HepG2 (cell line): ENCODE measurements around the gene POLG2. TPM values are rescaled to one million over a fixed set of nuclear protein-coding genes. Genes with fewer than 3 reads are reported as not detected.
A peak's percentile ranks its signal among the peaks of the same experiment; 100 is the strongest.

Source experiments
- CAMTA2 ChIP-seq: sonication (generic); formaldehyde crosslinking; IDR thresholded peaks from 2 replicates; pipeline ENCODE4 v1.4.0; 2020; ENCODE audit warnings: mild to moderate bottlenecking, missing genetic modification reagents, borderline replicate concordance
- CREM ChIP-seq, 2 experiments: sonication (generic) in 1 of 2; formaldehyde crosslinking in 1 of 2; IDR thresholded peaks; 2 replicates each; pipeline versions ENCODE4 v1.4.0 to v1.6.1; 2016 to 2020; ENCODE audit warnings: antibody characterized with exemption in 1 of 2, mild to moderate bottlenecking in 1 of 2, missing genetic modification reagents in 1 of 2
- FLYWCH1 ChIP-seq: sonication (generic); formaldehyde crosslinking; IDR thresholded peaks from 2 replicates; pipeline ENCODE4 v1.8.1; 2023; ENCODE audit warnings: mild to moderate bottlenecking, missing genetic modification reagents
- HDAC1 ChIP-seq: sonication (generic); formaldehyde crosslinking; IDR thresholded peaks from 2 replicates; pipeline ENCODE4 v1.5.1; 2020; ENCODE audit warnings: mild to moderate bottlenecking, missing genetic modification reagents
- KAT2B ChIP-seq: fragments of 150-350 bp; IDR thresholded peaks from 2 replicates; pipeline ENCODE4 v1.6.1; 2014; ENCODE audit warnings: low read depth, low read length, borderline replicate concordance
- MXI1 ChIP-seq: IDR thresholded peaks from 3 replicates; pipeline ENCODE4 v1.6.1; 2012; ENCODE audit warnings: low read depth, low read length, inconsistent platforms, borderline replicate concordance
- NFATC3 ChIP-seq: sonication (generic); formaldehyde crosslinking; IDR thresholded peaks from 2 replicates; pipeline ENCODE4 v1.5.1; 2020; ENCODE audit warnings: mild to moderate bottlenecking, missing genetic modification reagents
- NRL ChIP-seq: sonication (generic); formaldehyde crosslinking; IDR thresholded peaks from 2 replicates; pipeline ENCODE4 v1.5.0; 2020; ENCODE audit warnings: missing genetic modification reagents, mild to moderate bottlenecking, moderate library complexity, borderline replicate concordance
- SP4 ChIP-seq: sonication (generic); formaldehyde crosslinking; IDR thresholded peaks from 2 replicates; pipeline ENCODE4 v1.8.1; 2023; ENCODE audit warnings: mild to moderate bottlenecking, missing genetic modification reagents
- STAT6 ChIP-seq: sonication (generic); formaldehyde crosslinking; IDR thresholded peaks from 2 replicates; pipeline ENCODE4 v1.4.0; 2020; ENCODE audit warnings: missing genetic modification reagents, mild to moderate bottlenecking, borderline replicate concordance
- ZBTB3 ChIP-seq: sonication (generic); formaldehyde crosslinking; IDR thresholded peaks from 2 replicates; pipeline ENCODE4 v1.4.0; 2020; ENCODE audit warnings: low read depth, mild to moderate bottlenecking, moderate library complexity, missing genetic modification reagents, borderline replicate concordance
- ZNF138 ChIP-seq: sonication (generic); formaldehyde crosslinking; IDR thresholded peaks from 2 replicates; pipeline ENCODE4 v1.5.0; 2020; ENCODE audit warnings: mild to moderate bottlenecking, low read depth, missing genetic modification reagents
- ZNF354B ChIP-seq: sonication (generic); formaldehyde crosslinking; IDR thresholded peaks from 2 replicates; pipeline ENCODE4 v1.8.0; 2022; ENCODE audit warnings: mild to moderate bottlenecking, missing genetic modification reagents
- ZNF407 ChIP-seq: sonication (generic); formaldehyde crosslinking; IDR thresholded peaks from one replicate; pipeline ENCODE4 v1.5.1; 2020; ENCODE audit warnings: mild to moderate bottlenecking, missing genetic modification reagents; ENCODE audit errors: not compliant biosample characterization
- ZNF619 ChIP-seq: sonication (generic); formaldehyde crosslinking; IDR thresholded peaks from 2 replicates; pipeline ENCODE4 v1.4.0; 2020; ENCODE audit warnings: mild to moderate bottlenecking, missing genetic modification reagents
- polyA plus RNA-seq, 8 experiments: library from polyadenylated mRNA; depleted of rRNA in 3 of 8; stranded (reverse) in 7 of 8; unstranded in 1 of 8; fragments of >200 nt; fragmentation: Illumina TruSeq in 4 of 8; extraction: Trizol in 4 of 8; gene quantifications; 2 replicates each; pipeline versions ENCODE4 v1.2.1 to v1.2.3, GENCODE V29; 2011 to 2016; ENCODE audit warnings: low read depth in 4 of 8, missing spikeins in 1 of 8, mixed read lengths in 1 of 8; ENCODE audit not compliant: insufficient read depth in 1 of 8
- total RNA-seq, 5 experiments: library from RNA; depleted of rRNA; stranded (reverse); fragments of >200 nt; fragmentation: Illumina TruSeq; extraction: Trizol; gene quantifications; 2 replicates each; pipeline ENCODE4 v1.2.3, GENCODE V29; 2016; ENCODE audit warnings: low read depth in 1 of 5

The POLG2 gene
- total and polyA plus RNA-seq, 2 of the 13 experiments (the other 11 are each of a cell fraction or from before 2014, with no cell fraction given) = 21.1 to 25.5 TPM

- TF ChIP-seq STAT6 (CRISPR knock-in tag) (0 out of 2 replicates have a peak, but pooled peaks have one; percentile 79), ZNF354B (CRISPR knock-in tag) (peak; percentile 75; the same call in 1 of the 2 replicates), FLYWCH1 (peak; percentile 95; the same call in 1 of the 2 replicates), ZNF407 (CRISPR knock-in tag) (peak; percentile 76), NRL (CRISPR knock-in tag) (peak; percentile 97), NFATC3 (CRISPR knock-in tag) (peak; percentile 87; the same call in 1 of the 2 replicates), CREM (IDR thresholded peaks at IDR 0.05) (peak; percentile 40; the same call in 1 of the 2 replicates), CREM (CRISPR knock-in tag; IDR thresholded peaks at IDR 0.05) (no peak), ZBTB3 (CRISPR knock-in tag) (peak; percentile 72), SP4 (CRISPR knock-in tag) (peak; percentile 78), CAMTA2 (CRISPR knock-in tag) (no peak; the same call in 1 of the 2 replicates), ZNF138 (CRISPR knock-in tag) (no peak), MXI1 (peak; percentile 80; the same call in 1 of the 3 replicates), KAT2B (no peak), ZNF619 (CRISPR knock-in tag) (no peak), HDAC1 (CRISPR knock-in tag) (peak; percentile 81)
Measured at GRCh38 chr17:64496786-64497564, at the start of gene POLG2 (continued).
